ENCODE data around the gene ADAMTSL1. TPM values are rescaled to one million over a fixed set of nuclear protein-coding genes. Genes with fewer than 3 reads are reported as not detected.

The ADAMTSL1 gene
- total and polyA plus RNA-seq, 2 of the 8 experiments (the other 6 are each of a cell fraction or from before 2014, with no cell fraction given), result 0.84 to 1.1 TPM

- H3K4ac ChIP-seq (replicated peaks; ENCODE audit: insufficient read length, low read depth, low read length), result no peak overlapping the region
- no peak overlapping the region for H2BK120ac ChIP-seq (replicated peaks; ENCODE audit: low read depth, low read length)
- no peak overlapping the region for H3K4me2 ChIP-seq (ENCODE audit: insufficient read depth in 1 of 2, low read depth in 2 of 2, low read length in 2 of 2)
- H3K4me1 ChIP-seq (replicated peaks in 1 of 4; ENCODE audit: control insufficient read depth in 3 of 4, insufficient read depth in 4 of 4, low read length in 3 of 4), result no peaks in the 10 kb centered on the region; a peak in 1 of 7 replicates
- no peaks in the 10 kb centered on the region for H4K20me1 ChIP-seq (replicated peaks in 1 of 2; ENCODE audit: control insufficient read depth in 1 of 2, insufficient read depth in 2 of 2, low read length in 2 of 2)
- DNase-seq (ENCODE audit: low read depth in 1 of 2, low spot score in 2 of 2) (no peak), FAIRE-seq (no peak)
- CTCF ChIA-PET (ENCODE audit: partially characterized antibody), result interaction anchor here (0.8 to 1.3 kb wide), 6 partner anchors 8 to 231 kb away, joined by 3 to 5 read pairs (median 3); no protein-coding TSS in a partner anchor
- H3K56ac ChIP-seq (replicated peaks; ENCODE audit: insufficient read length, low read depth, low read length), result no peak overlapping the region
- no peak overlapping the region for H2BK20ac ChIP-seq (ENCODE audit: low read length)
- POLR2A ChIA-PET (ENCODE audit: partially characterized antibody), result no interaction called here
- H2BK12ac ChIP-seq (ENCODE audit: low read depth, low read length), result no peak overlapping the region
- no peaks in the 10 kb centered on the region for H3K23me2 ChIP-seq (ENCODE audit: low read depth, low read length)
- H3K9me3 ChIP-seq (ENCODE audit: insufficient read depth in 2 of 2, low read depth in 1 of 2, low read length in 1 of 2), result no peaks in the 10 kb centered on the region
- H3K23ac ChIP-seq (ENCODE audit: insufficient read length), result no peak overlapping the region
- H2AK5ac ChIP-seq (ENCODE audit: low read depth, low read length), result no peak overlapping the region
- H3K18ac ChIP-seq (ENCODE audit: extremely low read depth, low read length), result no peak overlapping the region
- no peak overlapping the region for H3K27ac ChIP-seq (ENCODE audit: low read depth, low read length)
- H3K9ac ChIP-seq (replicated peaks in 1 of 4; ENCODE audit: extremely low read depth in 1 of 4, low read depth in 3 of 4, low read length in 3 of 4), result no peak overlapping the region
- H4K91ac ChIP-seq (replicated peaks; ENCODE audit: insufficient read length, low read length), result no peak overlapping the region
- no peak overlapping the region for H4K5ac ChIP-seq (ENCODE audit: insufficient read length, low read depth, low read length)
- no peak for TF ChIP-seq SP4 (IDR thresholded peaks at IDR 0.05; ENCODE audit: low read length)
- no peak for TF ChIP-seq YY1 (IDR thresholded peaks at IDR 0.05; ENCODE audit: low read depth, low read length)
- no peak for TF ChIP-seq SP1 (IDR thresholded peaks at IDR 0.05; ENCODE audit: low read depth, low read length)
- TF ChIP-seq TBP (IDR thresholded peaks at IDR 0.05; ENCODE audit: low read depth, low read length), result no peak
- TF ChIP-seq BCL11A (IDR thresholded peaks at IDR 0.05; ENCODE audit: low read depth in 2 of 2, low read length in 2 of 2), result no peak
- no peak for TF ChIP-seq SUZ12 (IDR thresholded peaks at IDR 0.05; ENCODE audit: low read length)
- TF ChIP-seq CHD2 (IDR thresholded peaks at IDR 0.05; ENCODE audit: low read length), result no peak
- TF ChIP-seq POLR2A (IDR thresholded peaks at IDR 0.05; ENCODE audit: control extremely low read depth in 1 of 2, low read depth in 2 of 2, low read length in 2 of 2), result no peak
- no peak for TF ChIP-seq HDAC2 (IDR thresholded peaks at IDR 0.05; ENCODE audit: borderline replicate concordance in 1 of 2, low read depth in 2 of 2, low read length in 2 of 2)
- WGBS, 2 experiments (ENCODE audit: extremely low coverage in 1 of 2, insufficient coverage in 1 of 2, insufficient read length in 1 of 2, insufficient replicate concordance in 2 of 2, low coverage in 1 of 2, low lambda C conversion rate in 2 of 2, missing lambda C conversion rate in 1 of 2), result 90% methylated on average over 2 of the region's 2 CpGs; no CpG with 5 or more reads in 1 of the 2 experiments
- no peak overlapping the region for H2AFZ ChIP-seq (ENCODE audit: low read length)
- no peak overlapping the region for H3K14ac ChIP-seq (ENCODE audit: insufficient read length)
- H2BK5ac ChIP-seq (ENCODE audit: low read depth, low read length), result no peak overlapping the region
- no peaks in the 10 kb centered on the region for H3K79me2 ChIP-seq (ENCODE audit: control insufficient read depth in 1 of 2, insufficient read depth in 2 of 2, low read length in 2 of 2)
- no peak overlapping the region for H3K4me3 ChIP-seq (ENCODE audit: extremely low read depth in 1 of 4, insufficient read depth in 2 of 4, low read depth in 3 of 4, low read length in 4 of 4)
- no peaks in the 10 kb centered on the region for H3K36me3 ChIP-seq (ENCODE audit: control insufficient read depth in 2 of 4, insufficient read depth in 4 of 4, low read length in 3 of 4)
- H2BK15ac ChIP-seq (ENCODE audit: low read length), result no peak overlapping the region
- H3K27me3 ChIP-seq (replicated peaks in 1 of 4; ENCODE audit: control insufficient read depth in 3 of 4, extremely low read depth in 1 of 4, insufficient read depth in 3 of 4, low read length in 3 of 4), result no peaks in the 10 kb centered on the region
- no peak overlapping the region for H4K8ac ChIP-seq (ENCODE audit: extremely low read depth, insufficient read depth, low read length)
- H3K79me1 ChIP-seq (ENCODE audit: low read depth, low read length), result no peaks in the 10 kb centered on the region
Observed at GRCh38 chr9:18485714-18486113, 11.8 kb downstream of the ADAMTSL1 start.

Data from H1 (cell line).